DND-41 (cell line): Measurements from ENCODE around the gene CSRP3.

ENCODE experiments used
- ATAC-seq: fragments of 200-7000 bp; cut with Tn5 transposase; 3 replicates; pipeline ENCODE4 v1.9.1; 2021; ENCODE audit warnings: low read depth; ENCODE audit not compliant: insufficient read depth
- DNase-seq: peaks from one replicate; pipeline ENCODE4 v3.0.0-alpha.2; 2020
- H2AFZ ChIP-seq: 2 replicates; pipeline ENCODE4 v1.6.0; 2012; ENCODE audit warnings: low read depth, low read length
- H3K27ac ChIP-seq: 2 replicates; pipeline ENCODE4 v1.5.1; 2012; ENCODE audit warnings: low read length, inconsistent platforms
- H3K27me3 ChIP-seq: fragments of 200-600 bp; sonication (generic); 2 replicates; pipeline ENCODE4 v1.6.0; 2012; ENCODE audit warnings: low read length, mild to moderate bottlenecking, inconsistent platforms; ENCODE audit not compliant: insufficient read depth, poor library complexity
- H3K36me3 ChIP-seq: 2 replicates; pipeline ENCODE4 v1.5.1; 2012; ENCODE audit warnings: low read length, inconsistent platforms; ENCODE audit not compliant: insufficient read depth
- H3K4me1 ChIP-seq: 2 replicates; pipeline ENCODE4 v1.5.1; 2012; ENCODE audit warnings: mild to moderate bottlenecking, low read length; ENCODE audit not compliant: insufficient read depth
- H3K4me2 ChIP-seq: 2 replicates; pipeline ENCODE4 v1.6.0; 2012; ENCODE audit warnings: mild to moderate bottlenecking, moderate library complexity, low read length, inconsistent platforms; ENCODE audit not compliant: insufficient read depth
- H3K4me3 ChIP-seq, 2 experiments: fragments of 200-600 bp in 1 of 2; shearing (Covaris generic) in 1 of 2; 2 replicates each; pipeline ENCODE4 v1.5.1; 2012 to 2016; ENCODE audit warnings: inconsistent platforms in 2 of 2, low read length in 2 of 2, mild to moderate bottlenecking in 2 of 2, low read depth in 1 of 2, moderate library complexity in 1 of 2
- H3K79me2 ChIP-seq: 2 replicates; pipeline ENCODE4 v1.6.0; 2012; ENCODE audit warnings: low read length, inconsistent platforms; ENCODE audit not compliant: insufficient read depth
- H3K9ac ChIP-seq: 2 replicates; pipeline ENCODE4 v1.6.0; 2012; ENCODE audit warnings: low read depth, mild to moderate bottlenecking, inconsistent platforms, low read length, moderate library complexity
- H3K9me3 ChIP-seq: 2 replicates; pipeline ENCODE4 v1.5.1; 2012; ENCODE audit warnings: low read length, moderate library complexity, mild to moderate bottlenecking, inconsistent platforms; ENCODE audit not compliant: insufficient read depth, severe bottlenecking
- H4K20me1 ChIP-seq: 2 replicates; pipeline ENCODE4 v1.6.0; 2012; ENCODE audit warnings: low read length; ENCODE audit not compliant: insufficient read depth
- CTCF ChIP-seq: IDR thresholded peaks from 2 replicates; pipeline ENCODE4 v1.5.1; 2012; ENCODE audit warnings: borderline replicate concordance, low read length, moderate library complexity, mild to moderate bottlenecking; ENCODE audit not compliant: poor library complexity, severe bottlenecking; ENCODE audit errors: extremely low read depth
- EZH2 ChIP-seq: IDR thresholded peaks from 3 replicates; pipeline ENCODE4 v1.6.1; 2012; ENCODE audit warnings: borderline replicate concordance, low read depth, mild to moderate bottlenecking, moderate library complexity, low read length, inconsistent platforms; ENCODE audit not compliant: severe bottlenecking

CSRP3 gene

DNA sequence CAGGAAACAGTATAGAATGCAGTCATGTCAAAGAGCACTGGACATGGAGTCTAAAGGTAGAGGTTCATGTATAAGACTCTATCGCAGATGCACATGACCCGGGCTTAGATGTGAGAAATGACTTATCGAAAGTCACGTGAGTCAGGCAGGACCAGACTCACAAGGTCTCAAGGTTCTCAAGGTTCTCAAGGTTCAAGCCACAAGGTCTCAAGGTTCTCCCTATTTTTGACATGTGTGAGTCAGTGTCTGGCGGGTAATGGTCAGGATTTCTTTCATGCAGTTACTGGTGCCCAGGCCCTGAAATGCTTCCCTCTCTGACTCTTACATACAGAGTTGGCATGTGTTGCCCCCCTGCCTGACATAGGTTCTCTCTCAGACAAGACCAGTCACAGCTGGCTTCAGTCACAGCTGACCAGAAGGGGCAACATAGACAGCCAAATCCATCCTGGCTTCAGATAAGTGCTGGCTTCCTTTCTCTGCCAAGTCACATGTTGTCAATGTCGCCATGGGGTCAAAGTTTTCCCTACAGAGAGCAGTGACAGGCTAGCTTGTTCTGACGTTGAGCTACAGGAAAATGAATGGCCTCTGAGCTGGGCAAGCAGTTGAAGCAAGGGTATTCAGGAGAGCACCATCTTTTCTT is 10.1 kb downstream of the CSRP3 start:
- Histone ChIP-seq H3K9me3 (no peaks in the 10 kb centered on the region), H3K4me3 (no peak overlapping the region), H3K4me2 (no peak overlapping the region), H3K4me1 (no peaks in the 10 kb centered on the region), H3K79me2 (no peaks in the 10 kb centered on the region), H3K36me3 (no peaks in the 10 kb centered on the region), H2AFZ (no peak overlapping the region), H3K9ac (no peak overlapping the region), H3K27ac (no peak overlapping the region), H3K27me3 (no peaks in the 10 kb centered on the region), H4K20me1 (no peaks in the 10 kb centered on the region)
- DNase-seq (no peak), ATAC-seq (no peak)
- TF ChIP-seq EZH2, result no peak
- TF ChIP-seq CTCF, result no peak

DNA sequence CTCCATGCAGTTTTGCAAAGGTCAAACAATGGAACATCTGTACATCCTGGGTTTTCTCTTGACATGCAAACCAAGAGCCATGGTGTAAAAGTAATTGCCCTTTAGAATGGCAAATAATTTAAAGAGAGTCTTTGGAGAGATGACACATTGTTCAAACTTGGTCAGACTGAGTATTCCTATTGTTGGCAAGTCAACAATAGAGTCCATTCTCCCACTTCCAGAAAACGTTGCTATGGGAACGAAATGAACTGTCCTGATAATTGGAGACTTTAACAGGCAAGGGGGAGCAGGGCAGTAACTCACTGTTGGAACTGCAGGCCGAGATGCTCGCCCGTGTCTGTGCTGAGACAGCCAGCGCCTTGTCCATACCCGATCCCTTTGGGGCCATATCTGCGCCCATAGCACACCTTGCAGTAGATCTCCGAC is 13.9 kb downstream of the CSRP3 start:
- H3K4me3 ChIP-seq, result no peak overlapping the region
- no peak for TF ChIP-seq EZH2
- no peak for TF ChIP-seq CTCF
- H4K20me1 ChIP-seq, result no peaks in the 10 kb centered on the region
- no peak overlapping the region for H3K9ac ChIP-seq
- no peak overlapping the region for H2AFZ ChIP-seq
- no peaks in the 10 kb centered on the region for H3K9me3 ChIP-seq
- H3K4me2 ChIP-seq, result no peak overlapping the region
- DNase-seq (no peak), ATAC-seq (no peak)
- no peaks in the 10 kb centered on the region for H3K4me1 ChIP-seq
- H3K79me2 ChIP-seq, result no peaks in the 10 kb centered on the region
- no peaks in the 10 kb centered on the region for H3K36me3 ChIP-seq
- no peak overlapping the region for H3K27ac ChIP-seq
- H3K27me3 ChIP-seq, result no peaks in the 10 kb centered on the region

- ATAC-seq (no peak), DNase-seq (no peak)
- Histone ChIP-seq H3K4me2 (no peak overlapping the region), H3K9me3 (no peaks in the 10 kb centered on the region), H3K27me3 (no peaks in the 10 kb centered on the region), H3K4me1 (no peaks in the 10 kb centered on the region), H2AFZ (no peak overlapping the region), H3K36me3 (no peaks in the 10 kb centered on the region), H4K20me1 (no peaks in the 10 kb centered on the region), H3K9ac (no peak overlapping the region), H3K79me2 (no peaks in the 10 kb centered on the region), H3K4me3 (no peak overlapping the region), H3K27ac (no peak overlapping the region)
- TF ChIP-seq EZH2, result no peak
- no peak for TF ChIP-seq CTCF
Observed at GRCh38 chr11:19187114-19187832, 14.5 kb downstream of the CSRP3 start.
